ENCODE data around the gene FLNC. TPM values are rescaled to one million over a fixed set of nuclear protein-coding genes. Genes with fewer than 3 reads are reported as not detected.
A peak's percentile ranks its signal among the peaks of the same experiment; 100 is the strongest.

Gene FLNC
- total and polyA plus RNA-seq, 2 of the 4 experiments (the other 2 are of a cell fraction), result 116 to 154 TPM

DNA sequence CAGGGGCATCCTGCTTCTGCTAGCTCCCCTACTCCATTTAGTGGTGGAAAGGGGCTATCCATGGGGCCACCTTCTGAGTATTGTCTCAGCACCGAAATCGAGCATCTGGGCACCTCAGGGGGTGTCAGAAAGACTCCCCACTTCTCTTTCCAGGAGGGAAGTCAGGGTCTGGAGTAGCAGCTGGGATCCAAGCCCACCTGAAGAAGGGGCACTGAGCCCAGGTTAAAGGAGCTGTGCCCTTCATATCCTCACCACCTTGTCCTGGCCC, 2.6 kb downstream of the FLNC start:
- Histone ChIP-seq H2BK20ac (ENCODE audit: low read depth, low read length) (no peak overlapping the region), H3K14ac (replicated peaks; ENCODE audit: low read depth, low read length) (peak overlapping the region; percentile 72), H2AK5ac (ENCODE audit: low read depth, low read length) (peak overlapping the region; percentile 24), H3K9me1 (ENCODE audit: insufficient read depth, low read length) (peaks cover 5% of the 10 kb centered on the region; the same call in 1 of the 2 replicates), H4K91ac (ENCODE audit: insufficient read depth, low read depth, low read length) (peak overlapping the region; percentile 76), H3K56ac (ENCODE audit: extremely low read depth, insufficient read depth, low read length) (peak overlapping the region; percentile 81; the same call in 1 of the 2 replicates), H2AFZ (replicated peaks; ENCODE audit: low read length, poor library complexity) (peak overlapping the region; percentile 24), H2AK9ac (replicated peaks; ENCODE audit: low read depth, low read length, poor library complexity) (peak overlapping the region; percentile 88), H3K23ac (ENCODE audit: low read depth, low read length) (peak overlapping the region; percentile 55), H4K20me1 (ENCODE audit: insufficient read depth, low read length) (peaks cover 85% of the 10 kb centered on the region), H3K4me2 (ENCODE audit: low read depth, low read length) (peak overlapping the region; percentile 95), H4K5ac (ENCODE audit: low read depth, low read length) (peak overlapping the region; percentile 74), H2BK5ac (ENCODE audit: low read depth, low read length, poor library complexity, severe bottlenecking) (peak overlapping the region; percentile 90), H3K9ac (ENCODE audit: low read depth, low read length) (peak overlapping the region; percentile 87), H3K27me3 (ENCODE audit: control insufficient read depth, insufficient read depth, low read length) (no peaks in the 10 kb centered on the region), H3K9me3 (ENCODE audit: control insufficient read depth, insufficient read depth, low read length) (no peaks in the 10 kb centered on the region), H3K4me1 (ENCODE audit: control insufficient read depth, insufficient read depth, low read length) (peaks cover 35% of the 10 kb centered on the region), H3K18ac (ENCODE audit: low read depth, low read length) (peak overlapping the region; percentile 77), H3K79me1 (ENCODE audit: low read depth in 1 of 2, low read length in 2 of 2) (peaks cover 5 to 62% of the 10 kb centered on the region in 2 experiments; a peak in 3 of 4 replicates), H4K8ac (ENCODE audit: low read depth in 2 of 2, low read length in 2 of 2) (peak overlapping the region; percentile 49 to 62; a peak in 2 of 4 replicates), H3K36me3 (ENCODE audit: control insufficient read depth, insufficient read depth, low read length) (peaks cover 29% of the 10 kb centered on the region), H3K27ac (ENCODE audit: insufficient read depth, low read length) (peak overlapping the region; percentile 95), H3K4ac (ENCODE audit: low read depth, low read length) (peak overlapping the region; percentile 59), H2BK15ac (ENCODE audit: low read depth, low read length) (no peak overlapping the region), H3K4me3 (ENCODE audit: insufficient read depth, low read depth, low read length) (peak overlapping the region; percentile 99), H2BK120ac (ENCODE audit: low read depth, low read length) (peak overlapping the region; percentile 66; the same call in 1 of the 2 replicates)
- DNase-seq, result no peak
- ChIA-PET POLR2A (ENCODE audit: unreplicated experiment) (interaction anchor here (0.9 to 1.9 kb wide), 4 partner anchors 77 to 356 kb away, joined by 3 to 12 read pairs (median 3); partner anchors contain the start of genes CALU and SMO), CTCF (interaction anchor here (0.9 kb wide), 1 partner anchor 224 kb away, joined by 3 read pairs; no protein-coding TSS in a partner anchor)
- intact Hi-C loops (cut with micrococcal nuclease) (loop anchor here (5.0 kb wide), 1 partner anchor 91 kb away; no protein-coding TSS in a partner anchor), dilution Hi-C loops (cut with HindIII; ENCODE audit: low sequenced_read_pairs, unreplicated experiment) (no loop called here), in situ Hi-C loops (cut with MboI; ENCODE audit: low sequenced_read_pairs) (no loop called here)
- WGBS, 2 experiments (ENCODE audit: extremely low coverage in 2 of 2, insufficient read length in 1 of 2), result no CpG with 5 or more reads among the region's 2 CpGs
- ATAC-seq (ENCODE audit: low read depth), result no peak
- no TSS peak for BruUV-seq (replicated peaks)
- TF ChIP-seq RAD21 (IDR thresholded peaks at IDR 0.05; ENCODE audit: low read length), result no peak
- no peak for TF ChIP-seq MXI1 (IDR thresholded peaks at IDR 0.05; ENCODE audit: borderline replicate concordance, low read depth, low read length)
- TF ChIP-seq FOS (IDR thresholded peaks at IDR 0.05; ENCODE audit: low read depth, low read length), result no peak
- TF ChIP-seq RCOR1 (IDR thresholded peaks at IDR 0.05; ENCODE audit: insufficient replicate concordance, low read length), result no peak
- no peak for TF ChIP-seq MAFK (IDR thresholded peaks at IDR 0.05; ENCODE audit: low read depth, low read length)
- no peak for TF ChIP-seq POLR2A (IDR thresholded peaks at IDR 0.05; ENCODE audit: low read depth, low read length)
- TF ChIP-seq CEBPB (IDR thresholded peaks at IDR 0.05; ENCODE audit: low read depth, low read length), result no peak
- no peak for TF ChIP-seq SMC3 (IDR thresholded peaks at IDR 0.05; ENCODE audit: low read depth, low read length)
- no peak for TF ChIP-seq USF2 (IDR thresholded peaks at IDR 0.05; ENCODE audit: low read depth, low read length)
- no peak for TF ChIP-seq RFX5 (IDR thresholded peaks at IDR 0.05; ENCODE audit: low read depth, low read length)
- no peak for TF ChIP-seq CHD1 (IDR thresholded peaks at IDR 0.05; ENCODE audit: low read depth, low read length)

All from IMR-90 (cell line).